ENCODE measurements around the gene CACNA1C. TPM values are rescaled to one million over a fixed set of nuclear protein-coding genes. Genes with fewer than 3 reads are reported as not detected.

Gene CACNA1C
- total and polyA plus RNA-seq, 2 donors from 2014 or later = 1.6 to 17.4 TPM

- intact Hi-C loops (cut with DNase I) = no loop called here
- no peak for FAIRE-seq
- H3K9me3 ChIP-seq (ENCODE audit: control insufficient read depth in 2 of 3, insufficient read depth in 1 of 3, low read length in 3 of 3) = no peaks in the 10 kb centered on the region
- H3K9ac ChIP-seq (ENCODE audit: low read length in 3 of 3) = no peak overlapping the region
- no peak for DNase-seq
- TF ChIP-seq CTCF (IDR thresholded peaks at IDR 0.05; ENCODE audit: borderline replicate concordance, extremely low read depth, insufficient read depth) = no peak
- H3K4me3 ChIP-seq (ENCODE audit: low read length in 3 of 3) = no peak overlapping the region
- H3K27me3 ChIP-seq (ENCODE audit: control insufficient read depth, insufficient read depth, low read length) = no peaks in the 10 kb centered on the region
- no peak overlapping the region for H3K27ac ChIP-seq (ENCODE audit: low read depth in 2 of 2, low read length in 2 of 2)
- H3K4me1 ChIP-seq (ENCODE audit: control insufficient read depth in 2 of 3, insufficient read depth in 2 of 3, low read depth in 1 of 3, low read length in 3 of 3) = peaks cover 0 to 8% (median 4%) of the 10 kb centered on the region in 3 donors
- no peaks in the 10 kb centered on the region for H3K36me3 ChIP-seq (ENCODE audit: control insufficient read depth in 2 of 3, insufficient read depth in 3 of 3, low read length in 3 of 3)
Measured at GRCh38 chr12:2355198-2355597, 302.4 kb downstream of the CACNA1C start.

- FAIRE-seq (no peak), DNase-seq (no peak)
- Histone ChIP-seq H3K27ac (ENCODE audit: low read depth in 2 of 2, low read length in 2 of 2) (no peak overlapping the region), H3K4me3 (ENCODE audit: low read length in 3 of 3) (no peak overlapping the region), H3K36me3 (ENCODE audit: control insufficient read depth in 2 of 3, insufficient read depth in 3 of 3, low read length in 3 of 3) (no peaks in the 10 kb centered on the region), H3K27me3 (ENCODE audit: control insufficient read depth, insufficient read depth, low read length) (no peaks in the 10 kb centered on the region), H3K4me1 (ENCODE audit: control insufficient read depth in 2 of 3, insufficient read depth in 2 of 3, low read depth in 1 of 3, low read length in 3 of 3) (peaks cover 0 to 8% (median 4%) of the 10 kb centered on the region in 3 donors), H3K9me3 (ENCODE audit: control insufficient read depth in 2 of 3, insufficient read depth in 1 of 3, low read length in 3 of 3) (no peaks in the 10 kb centered on the region), H3K9ac (ENCODE audit: low read length in 3 of 3) (no peak overlapping the region)
- intact Hi-C loops (cut with DNase I) = no loop called here
- TF ChIP-seq CTCF (IDR thresholded peaks at IDR 0.05; ENCODE audit: borderline replicate concordance, extremely low read depth, insufficient read depth) = no peak
Measured at GRCh38 chr12:2355604-2356003, 302.8 kb downstream of the CACNA1C start.

GRCh38 chr12:2356601-2357125 lies 303.9 kb downstream of the CACNA1C start:
- FAIRE-seq (no peak), DNase-seq (no peak)
- TF ChIP-seq CTCF (IDR thresholded peaks at IDR 0.05; ENCODE audit: borderline replicate concordance, extremely low read depth, insufficient read depth) = no peak
- Histone ChIP-seq H3K9me3 (ENCODE audit: control insufficient read depth in 2 of 3, insufficient read depth in 1 of 3, low read length in 3 of 3) (no peaks in the 10 kb centered on the region), H3K27me3 (ENCODE audit: control insufficient read depth, insufficient read depth, low read length) (no peaks in the 10 kb centered on the region), H3K27ac (ENCODE audit: low read depth in 2 of 2, low read length in 2 of 2) (no peak overlapping the region), H3K4me3 (ENCODE audit: low read length in 3 of 3) (no peak overlapping the region), H3K36me3 (ENCODE audit: control insufficient read depth in 2 of 3, insufficient read depth in 3 of 3, low read length in 3 of 3) (no peaks in the 10 kb centered on the region), H3K4me1 (ENCODE audit: control insufficient read depth in 2 of 3, insufficient read depth in 2 of 3, low read depth in 1 of 3, low read length in 3 of 3) (peaks cover 0 to 8% (median 4%) of the 10 kb centered on the region in 3 donors), H3K9ac (ENCODE audit: low read length in 3 of 3) (no peak overlapping the region)
- intact Hi-C loops (cut with DNase I) = no loop called here
